GM21423 (cell line): ENCODE results near the gene ZNF467.

ENCODE experiments used
- ATAC-seq: cut with Tn5 transposase; IDR thresholded peaks from one replicate; pipeline ENCODE4 v1.9.1; 2021; ENCODE audit warnings: mild to moderate bottlenecking, moderate library complexity; ENCODE audit not compliant: unreplicated experiment

The ZNF467 gene

GRCh38 chr7:149787428-149788299 lies 14.3 kb upstream of the ZNF467 start:
- no peak for ATAC-seq

DNA sequence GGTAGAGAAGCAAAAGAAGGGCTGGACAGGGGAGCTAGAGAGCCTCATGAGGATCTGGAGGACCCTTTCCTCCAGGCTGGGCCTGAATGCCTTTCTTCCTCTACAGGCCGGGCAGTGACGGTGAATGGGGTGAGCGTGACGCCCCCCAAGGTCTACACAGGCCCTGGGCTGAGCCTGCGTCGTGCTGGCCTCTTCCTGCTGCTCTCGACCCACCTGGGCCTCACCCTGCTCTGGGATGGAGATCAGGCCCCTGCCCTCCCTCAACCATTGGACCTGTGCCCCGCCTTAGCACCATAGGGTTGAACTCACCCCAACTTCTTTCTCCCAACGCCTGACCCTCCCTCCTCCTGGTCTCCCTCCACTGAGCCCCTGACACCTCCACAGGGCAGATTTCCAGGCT lies 12.6 kb upstream of the ZNF467 start:
- no peak for ATAC-seq

DNA sequence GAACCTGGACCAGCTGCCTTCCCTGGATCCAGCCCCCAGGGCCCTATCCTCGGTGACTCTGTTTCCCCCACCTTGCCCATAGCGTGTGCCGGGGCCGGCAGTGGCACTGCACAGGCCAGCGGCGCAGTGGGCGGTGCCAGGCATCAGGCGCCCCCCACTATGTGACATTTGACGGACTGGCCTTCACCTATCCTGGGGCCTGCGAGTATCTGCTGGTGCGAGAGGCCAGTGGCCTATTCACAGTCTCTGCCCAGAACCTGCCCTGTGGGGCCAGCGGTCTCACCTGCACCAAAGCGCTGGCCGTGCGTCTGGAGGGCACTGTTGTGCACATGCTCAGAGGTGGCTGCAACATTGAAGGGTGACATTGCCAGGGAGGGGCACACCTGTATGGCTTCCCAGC lies 12.0 kb upstream of the ZNF467 start:
- no peak for ATAC-seq

DNA sequence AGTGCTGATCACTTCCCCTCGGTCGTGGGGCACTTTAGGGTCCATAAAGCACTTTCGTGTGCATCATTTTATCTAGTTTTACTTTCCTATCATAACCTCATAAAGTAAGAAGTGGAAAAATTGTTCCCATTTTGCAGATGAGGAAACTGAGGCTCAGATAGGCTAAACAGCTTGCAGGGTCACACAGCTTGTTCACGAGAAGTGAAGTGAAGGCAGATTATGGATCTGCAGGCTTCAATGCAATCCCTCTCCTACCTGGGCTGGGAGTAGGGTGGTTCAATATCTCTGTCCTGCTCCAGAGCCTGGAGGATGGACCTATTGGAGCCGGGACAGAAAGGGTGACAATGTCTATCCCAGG lies 10.8 kb upstream of the ZNF467 start:
- ATAC-seq: no peak

- no peak for ATAC-seq
Measured at GRCh38 chr7:149783386-149784250, 10.2 kb upstream of the ZNF467 start.

GRCh38 chr7:149782682-149783345 lies 9.4 kb upstream of the ZNF467 start:
- ATAC-seq: no peak

DNA sequence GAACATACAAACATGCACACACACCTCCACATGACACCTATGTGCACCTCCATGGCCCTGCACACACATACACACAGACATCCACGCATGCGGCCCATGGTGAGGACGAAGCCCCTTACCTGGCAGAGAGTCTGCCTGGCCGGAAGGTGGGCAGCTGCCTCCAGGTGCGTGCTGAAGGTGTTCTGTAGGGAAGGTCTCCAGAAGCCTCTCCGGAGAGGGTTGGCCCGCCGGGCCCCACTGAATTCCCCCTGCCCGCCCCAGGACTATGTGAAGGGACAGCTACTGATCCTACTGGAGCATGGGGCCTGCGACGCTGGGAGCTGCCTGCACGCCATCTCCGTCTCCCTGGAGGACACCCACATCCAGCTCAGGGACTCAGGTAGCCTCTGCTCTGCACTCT lies 8.5 kb upstream of the ZNF467 start:
- ATAC-seq: no peak

GRCh38 chr7:149780636-149781419 lies 7.4 kb upstream of the ZNF467 start:
- no peak for ATAC-seq

- ATAC-seq: no peak
Measured at GRCh38 chr7:149780056-149780455, 6.7 kb upstream of the ZNF467 start.

DNA sequence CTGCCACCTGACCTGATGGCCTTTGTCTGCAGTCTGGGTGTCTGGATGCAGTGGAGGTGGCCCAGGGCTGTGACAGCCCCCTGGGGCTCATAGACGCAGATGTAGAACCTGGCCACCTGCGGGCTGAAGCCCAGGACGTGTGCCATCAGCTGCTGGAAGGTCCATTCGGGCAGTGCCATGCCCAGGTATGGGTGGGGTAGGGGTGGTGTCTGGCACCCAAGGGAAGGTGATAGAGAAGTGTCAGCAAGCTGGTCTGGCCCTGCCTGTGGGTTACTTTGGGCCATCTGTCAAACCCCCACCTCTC lies 6.1 kb upstream of the ZNF467 start:
- no peak for ATAC-seq

DNA sequence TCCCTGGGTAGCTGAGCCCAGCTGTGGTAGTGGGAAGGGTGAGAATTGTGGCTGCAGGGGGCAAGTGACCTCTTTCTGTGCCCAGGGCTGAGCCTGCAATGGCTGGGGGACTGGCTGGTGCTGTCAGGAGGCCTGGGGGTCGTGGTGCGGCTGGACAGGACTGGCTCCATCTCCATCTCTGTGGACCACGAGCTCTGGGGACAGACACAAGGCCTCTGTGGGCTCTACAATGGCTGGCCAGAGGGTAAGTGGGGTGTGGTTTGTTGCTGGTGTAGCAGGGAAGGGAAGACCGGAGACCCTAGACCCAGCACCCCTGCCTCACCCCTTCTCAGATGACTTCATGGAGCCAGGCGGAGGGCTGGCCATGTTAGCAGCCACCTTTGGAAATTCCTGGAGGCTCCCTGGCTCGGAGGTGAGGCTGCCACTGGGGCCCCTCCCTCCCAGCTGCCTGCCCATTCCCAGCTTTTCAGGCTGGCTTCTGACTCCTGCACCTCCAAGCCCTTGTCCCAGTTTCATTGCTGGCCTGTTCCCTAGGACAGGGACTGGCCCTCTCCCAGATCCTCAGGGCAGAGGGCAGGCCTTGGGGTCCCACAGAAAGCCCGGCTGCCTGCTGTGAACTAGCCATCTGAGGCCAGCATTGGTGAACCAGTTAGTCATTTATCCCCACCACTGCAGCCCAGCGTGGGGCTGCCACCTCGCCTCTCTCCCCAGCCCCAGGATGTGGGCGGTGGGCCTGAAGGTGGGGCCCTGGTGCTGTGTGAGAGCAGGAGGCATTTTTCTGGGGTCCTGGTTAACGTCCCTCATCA lies 5.5 kb upstream of the ZNF467 start:
- ATAC-seq: no peak

DNA sequence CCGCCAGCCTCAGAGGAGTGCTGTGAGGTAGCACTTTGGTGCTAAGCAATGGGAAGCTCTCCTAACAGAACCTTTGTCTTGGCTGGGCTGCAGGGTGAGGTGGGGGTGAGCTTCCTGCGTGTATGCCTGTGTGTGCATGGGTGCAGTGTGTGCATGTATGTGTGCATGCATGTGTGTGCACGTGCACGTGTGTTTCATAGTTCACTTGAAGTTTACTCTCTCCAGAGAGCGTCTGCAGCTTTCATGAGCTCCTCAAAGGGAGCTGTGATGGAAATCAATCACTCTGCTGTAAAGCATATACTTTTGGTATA lies 4.9 kb upstream of the ZNF467 start:
- ATAC-seq: no peak

GRCh38 chr7:149777551-149778326 lies 4.4 kb upstream of the ZNF467 start:
- no peak for ATAC-seq

- no peak for ATAC-seq
Measured at GRCh38 chr7:149776848-149777407, 3.5 kb upstream of the ZNF467 start.

DNA sequence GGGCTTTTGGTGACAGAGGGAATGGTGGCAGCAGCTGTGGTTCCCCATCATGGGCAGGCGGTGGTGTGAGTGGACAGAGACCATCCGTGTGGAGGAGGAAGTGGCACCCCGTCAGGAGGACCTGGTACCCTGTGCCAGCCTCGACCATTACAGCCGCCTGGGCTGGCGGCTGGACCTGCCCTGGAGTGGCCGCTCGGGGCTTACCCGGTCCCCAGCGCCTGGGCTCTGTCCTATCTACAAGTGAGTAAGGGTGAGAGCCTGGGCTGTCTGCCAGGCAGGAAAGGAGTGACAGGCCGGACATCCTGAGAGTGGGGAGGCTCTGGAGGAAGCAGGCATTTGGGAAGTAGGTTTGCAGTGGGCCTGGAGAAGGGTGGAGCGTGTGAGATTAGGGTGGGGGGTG lies 2.9 kb upstream of the ZNF467 start:
- no peak for ATAC-seq

- ATAC-seq: no peak
Measured at GRCh38 chr7:149775176-149775556, 1.8 kb upstream of the ZNF467 start.

DNA sequence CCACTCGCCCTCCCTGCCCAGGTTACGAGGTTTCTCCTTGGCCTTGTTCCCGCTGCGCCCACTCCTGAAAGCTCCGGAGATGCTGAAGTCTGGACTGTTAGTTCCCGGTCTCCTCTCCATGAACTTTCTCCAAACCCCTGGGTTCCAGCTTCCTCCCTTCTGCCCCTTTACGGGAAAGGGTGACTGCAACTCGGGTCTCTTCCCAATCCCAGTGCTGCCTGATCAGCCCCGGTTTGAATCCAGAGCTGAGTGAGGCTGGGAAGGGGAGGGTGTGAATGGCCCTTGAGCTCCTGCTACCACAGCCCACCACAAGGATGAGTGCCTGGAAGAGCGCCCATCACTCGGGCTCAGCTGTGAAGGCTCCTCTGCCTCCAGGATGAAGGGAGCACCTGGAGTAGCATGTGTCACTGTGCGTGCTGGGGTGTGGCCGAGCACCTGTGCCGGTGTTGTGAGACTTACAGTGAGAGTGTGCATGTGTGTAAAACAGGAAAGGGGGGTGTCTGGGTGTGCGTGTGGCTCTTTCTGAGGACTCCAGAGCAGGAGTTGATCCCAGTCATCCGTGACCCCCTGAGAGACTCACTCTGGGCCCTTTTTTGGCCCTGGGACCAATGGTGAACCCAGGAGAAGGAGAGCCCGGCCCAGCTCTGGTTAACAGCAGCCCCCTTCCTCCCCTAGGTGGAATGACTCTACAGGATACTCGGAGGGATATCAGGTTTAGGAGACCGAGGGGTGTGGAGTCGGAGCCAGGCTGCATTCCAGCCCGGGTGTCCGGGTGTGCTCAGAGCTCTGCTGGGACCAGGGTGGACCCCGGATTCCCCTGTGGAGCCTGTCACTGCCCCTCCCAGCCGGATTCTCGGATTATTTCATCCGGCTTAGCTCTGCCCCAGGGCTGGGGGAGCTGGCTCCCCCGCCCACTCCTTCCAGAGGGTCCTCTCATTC lies 1.1 kb upstream of the ZNF467 start:
- no peak for ATAC-seq

- ATAC-seq: no peak
Measured at GRCh38 chr7:149772956-149773434, 393 bp downstream of the ZNF467 start.
